T-helper 1 cell treated with Interleukin-12 subunit alpha and Interleukin-12 subunit beta and Interleukin-4 antibody, amounts not matched to agents 30 μg/mL and 1 μg/mL, for 36 hours (primary cell): ENCODE measurements around the gene EFCAB3.
"Not testable (repeated sequence)": the region's sequence is repeated elsewhere in the genome, so short reads cannot be mapped to it uniquely, and the experiment has no call there.

ENCODE experiments used
- H3K27ac Mint-ChIP-seq: one replicate; pipeline ENCODE4 v1.8.0; 2021; ENCODE audit warnings: mild to moderate bottlenecking, mixed read lengths
- H3K27me3 Mint-ChIP-seq: one replicate; pipeline ENCODE4 v1.8.0; 2021; ENCODE audit warnings: low read depth, mixed read lengths
- H3K36me3 Mint-ChIP-seq: one replicate; pipeline ENCODE4 v1.8.0; 2021; ENCODE audit warnings: low read depth, mixed read lengths
- H3K4me1 Mint-ChIP-seq: one replicate; pipeline ENCODE4 v1.8.0; 2021; ENCODE audit warnings: low read depth, mixed read lengths
- H3K4me3 Mint-ChIP-seq: one replicate; pipeline ENCODE4 v1.8.0; 2021; ENCODE audit warnings: mild to moderate bottlenecking, moderate library complexity, mixed read lengths
- H3K9me3 Mint-ChIP-seq: one replicate; pipeline ENCODE4 v1.8.0; 2021; ENCODE audit warnings: mixed read lengths

The EFCAB3 gene

DNA sequence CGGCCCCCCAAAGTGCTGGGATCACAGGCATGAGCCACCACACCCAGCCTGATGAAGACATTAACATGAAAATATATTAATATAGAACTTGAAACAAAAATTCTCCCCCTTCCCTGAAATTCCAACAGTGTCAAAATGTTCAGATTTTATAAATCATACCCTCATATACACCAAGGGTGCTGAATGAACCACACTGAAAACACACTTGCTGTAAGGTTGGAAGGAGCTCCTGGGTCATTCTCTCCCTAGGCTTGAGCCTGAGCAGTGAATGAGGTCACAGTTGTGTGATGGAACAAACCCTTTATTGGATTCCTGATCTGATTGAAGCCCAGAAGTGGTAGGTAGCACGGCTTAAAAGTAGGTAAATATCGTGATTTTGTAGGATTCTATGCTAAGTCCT is at the start of gene EFCAB3:
EFCAB3 (plus strand) TSS at position 301 of the 400 bp plus-strand sequence. CDS start 2,427 bp downstream, outside the sequence.
- Mint-ChIP-seq H3K27me3 (peaks cover 18% of the 10 kb centered on the region), H3K27ac (no peak within 1 kb of the TSS), H3K9me3 (no peaks in the 10 kb centered on the region), H3K36me3 (no peaks in the 10 kb centered on the region), H3K4me3 (no peak within 1 kb of the TSS), H3K4me1 (no peaks in the 10 kb centered on the region)

GRCh38 chr17:62336527-62336926 is 43.8 kb upstream of the EFCAB3 start:
- Mint-ChIP-seq H3K27ac (no peak overlapping the region), H3K4me3 (no peak overlapping the region), H3K4me1 (no peaks in the 10 kb centered on the region), H3K27me3 (no peaks in the 10 kb centered on the region), H3K36me3 (no peaks in the 10 kb centered on the region), H3K9me3 (peaks cover 8% of the 10 kb centered on the region)

DNA sequence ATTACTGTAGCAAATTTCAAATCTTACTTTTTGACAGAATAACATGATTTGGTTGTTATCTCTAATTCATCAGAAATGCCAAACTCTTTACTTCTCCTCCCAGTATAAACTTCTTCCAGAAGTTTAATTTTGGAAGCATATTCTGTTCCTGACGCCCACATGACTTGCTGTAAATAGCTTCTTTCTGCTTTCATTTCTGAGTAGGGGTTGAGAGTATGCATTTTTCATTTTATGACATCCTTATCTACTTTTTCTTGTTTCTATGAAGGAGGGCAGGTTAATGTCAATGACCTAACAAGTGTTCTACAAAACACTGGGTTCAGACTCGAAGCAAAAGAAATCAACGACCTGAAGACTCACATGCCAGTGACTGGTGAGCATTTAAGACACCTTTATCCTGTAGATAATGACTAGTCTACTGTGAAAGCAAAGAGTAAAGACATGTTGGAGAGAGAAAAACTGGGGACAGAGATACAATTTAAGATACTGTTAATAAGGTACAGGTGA is 36.5 kb upstream of the EFCAB3 start:
- H3K36me3 Mint-ChIP-seq: no peaks in the 10 kb centered on the region
- no peaks in the 10 kb centered on the region for H3K9me3 Mint-ChIP-seq
- H3K27me3 Mint-ChIP-seq: peaks cover 22% of the 10 kb centered on the region
- no peaks in the 10 kb centered on the region for H3K4me1 Mint-ChIP-seq
- H3K27ac Mint-ChIP-seq: no peak overlapping the region
- no peak overlapping the region for H3K4me3 Mint-ChIP-seq

DNA sequence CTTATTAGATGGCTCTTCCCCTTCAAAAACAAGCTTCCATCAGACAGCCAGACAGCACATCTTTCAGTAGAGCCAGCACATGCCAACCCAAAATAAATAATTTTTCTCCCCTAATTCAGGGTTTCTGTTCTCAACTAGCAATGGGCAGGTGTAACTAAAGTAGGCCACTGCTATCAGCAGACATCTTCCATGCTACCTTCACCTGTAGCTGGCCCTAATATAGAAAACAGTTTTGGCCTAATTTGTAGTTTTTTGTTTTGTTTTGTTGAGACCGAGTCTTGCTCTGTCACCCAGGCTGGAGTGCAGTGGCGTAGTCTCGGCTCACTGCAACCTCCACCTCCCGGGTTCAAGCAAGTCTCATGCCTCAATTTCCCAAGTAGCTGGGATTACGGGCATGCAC is 29.2 kb upstream of the EFCAB3 start:
- Mint-ChIP-seq H3K9me3 (no peaks in the 10 kb centered on the region), H3K27ac (no peak overlapping the region), H3K27me3 (peaks cover 32% of the 10 kb centered on the region), H3K4me3 (no peak overlapping the region), H3K36me3 (no peaks in the 10 kb centered on the region), H3K4me1 (no peaks in the 10 kb centered on the region)

GRCh38 chr17:62366191-62366590 is 14.2 kb upstream of the EFCAB3 start:
- Mint-ChIP-seq H3K27me3 (no peaks in the 10 kb centered on the region), H3K4me3 (no peak overlapping the region), H3K36me3 (no peaks in the 10 kb centered on the region), H3K4me1 (no peaks in the 10 kb centered on the region), H3K27ac (no peak overlapping the region), H3K9me3 (no peaks in the 10 kb centered on the region)

- no peaks in the 10 kb centered on the region for H3K36me3 Mint-ChIP-seq
- H3K27ac Mint-ChIP-seq: no peak overlapping the region
- peaks cover 10% of the 10 kb centered on the region for H3K27me3 Mint-ChIP-seq
- H3K4me1 Mint-ChIP-seq: no peaks in the 10 kb centered on the region
- no peak overlapping the region for H3K4me3 Mint-ChIP-seq
- H3K9me3 Mint-ChIP-seq: no peaks in the 10 kb centered on the region
These were observed 1.2 kb downstream of the EFCAB3 start for GRCh38 chr17:62381561-62381960.

GRCh38 chr17:62388856-62389255 is 8.5 kb downstream of the EFCAB3 start:
- H3K4me3 Mint-ChIP-seq: no peak overlapping the region
- no peaks in the 10 kb centered on the region for H3K9me3 Mint-ChIP-seq
- H3K36me3 Mint-ChIP-seq: no peaks in the 10 kb centered on the region
- H3K27me3 Mint-ChIP-seq: peaks cover 8% of the 10 kb centered on the region
- no peaks in the 10 kb centered on the region for H3K4me1 Mint-ChIP-seq
- no peak overlapping the region for H3K27ac Mint-ChIP-seq

DNA sequence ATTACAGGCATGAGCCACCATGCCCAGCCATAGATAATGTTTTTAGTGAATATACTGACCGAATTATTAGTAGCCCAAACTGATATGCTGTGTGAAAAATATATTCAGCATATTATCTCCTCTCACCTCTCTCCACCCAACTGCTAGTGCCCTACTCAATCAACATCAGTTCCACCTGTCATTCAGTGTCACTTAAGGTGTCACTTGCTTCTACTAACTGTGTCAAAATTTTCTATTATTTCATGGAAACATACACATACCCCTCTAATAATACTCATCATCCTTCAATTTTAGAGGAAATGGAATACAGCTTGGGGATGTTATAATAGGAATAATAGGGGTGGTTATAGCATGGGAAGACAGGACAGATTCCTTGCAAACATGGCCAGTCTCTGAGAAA is 12.6 kb downstream of the EFCAB3 start:
- Mint-ChIP-seq H3K27ac (no peak overlapping the region), H3K4me3 (no peak overlapping the region), H3K4me1 (no peaks in the 10 kb centered on the region), H3K27me3 (peaks cover 6% of the 10 kb centered on the region), H3K9me3 (no peaks in the 10 kb centered on the region), H3K36me3 (no peaks in the 10 kb centered on the region)

- Mint-ChIP-seq H3K4me1 (no peaks in the 10 kb centered on the region), H3K36me3 (no peaks in the 10 kb centered on the region), H3K4me3 (no peak overlapping the region), H3K9me3 (no peaks in the 10 kb centered on the region), H3K27ac (no peak overlapping the region), H3K27me3 (peaks cover 13% of the 10 kb centered on the region)
These were observed 18.5 kb downstream of the EFCAB3 start for GRCh38 chr17:62398891-62399290.

GRCh38 chr17:62405451-62405850 is 25.1 kb downstream of the EFCAB3 start:
- peaks cover 15% of the 10 kb centered on the region for H3K27me3 Mint-ChIP-seq
- H3K36me3 Mint-ChIP-seq: no peaks in the 10 kb centered on the region
- no peak overlapping the region for H3K27ac Mint-ChIP-seq
- H3K4me3 Mint-ChIP-seq: no peak overlapping the region
- no peaks in the 10 kb centered on the region for H3K9me3 Mint-ChIP-seq
- H3K4me1 Mint-ChIP-seq: no peaks in the 10 kb centered on the region

- H3K27ac Mint-ChIP-seq, H3K4me3 Mint-ChIP-seq, H3K36me3 Mint-ChIP-seq, H3K4me1 Mint-ChIP-seq, H3K9me3 Mint-ChIP-seq: not testable (repeated sequence)
- peaks cover 25% of the 10 kb centered on the region for H3K27me3 Mint-ChIP-seq
These were observed 32.7 kb downstream of the EFCAB3 start for GRCh38 chr17:62413090-62413489.

- H3K4me1 Mint-ChIP-seq: peaks cover 19% of the 10 kb centered on the region
- not testable (repeated sequence) for H3K36me3 Mint-ChIP-seq, H3K27me3 Mint-ChIP-seq, H3K9me3 Mint-ChIP-seq
- peak within 1 kb of the TSS; percentile 99 for H3K4me3 Mint-ChIP-seq
- H3K27ac Mint-ChIP-seq: peak within 1 kb of the TSS; percentile 89
These were observed 43.5 kb downstream of the EFCAB3 start, which contains the start of gene METTL2A for GRCh38 chr17:62423647-62424461. Gene METTL2A, plus strand, starts transcription at chr17:62423897. Its CDS starts 6 bp downstream, at chr17:62423903.

- not testable (repeated sequence) for H3K27ac Mint-ChIP-seq, H3K27me3 Mint-ChIP-seq, H3K9me3 Mint-ChIP-seq, H3K36me3 Mint-ChIP-seq, H3K4me3 Mint-ChIP-seq
- H3K4me1 Mint-ChIP-seq: peaks cover 19% of the 10 kb centered on the region
These were observed 45.9 kb downstream of the EFCAB3 start for GRCh38 chr17:62426214-62426613.

DNA sequence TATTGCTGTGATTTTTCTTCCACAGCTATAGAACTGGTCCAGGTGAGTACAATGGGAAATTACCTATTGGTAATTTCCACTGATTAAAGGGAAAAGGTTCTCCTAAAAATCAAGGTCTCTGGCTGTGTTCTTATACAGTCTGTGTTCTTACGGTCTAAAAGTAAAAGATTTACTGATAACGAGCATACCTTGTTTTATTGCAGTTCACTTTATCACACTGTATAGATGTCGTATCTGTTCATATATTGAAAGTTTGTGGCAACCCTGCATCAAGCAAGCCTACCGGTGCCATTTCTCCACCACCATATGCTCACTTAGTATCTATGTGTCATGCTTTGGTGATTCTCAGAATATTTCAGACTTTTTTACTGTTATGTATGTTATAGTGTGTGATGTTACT is 54.9 kb downstream of the EFCAB3 start:
- H3K4me1 Mint-ChIP-seq, H3K4me3 Mint-ChIP-seq, H3K27ac Mint-ChIP-seq, H3K9me3 Mint-ChIP-seq, H3K27me3 Mint-ChIP-seq, H3K36me3 Mint-ChIP-seq: not testable (repeated sequence)

GRCh38 chr17:62441181-62441580 is 60.8 kb downstream of the EFCAB3 start:
- H3K4me1 Mint-ChIP-seq, H3K4me3 Mint-ChIP-seq, H3K27me3 Mint-ChIP-seq, H3K27ac Mint-ChIP-seq, H3K9me3 Mint-ChIP-seq: not testable (repeated sequence)
- H3K36me3 Mint-ChIP-seq: peaks cover 15% of the 10 kb centered on the region
